ENCODE data around the gene SPTB.
"Not testable (repeated sequence)": the region's sequence is repeated elsewhere in the genome, so short reads cannot be mapped to it uniquely, and the experiment has no call there.

SPTB gene

GRCh38 chr14:64920465-64920864 lies 40.8 kb upstream of the SPTB start:
- no peak overlapping the region for H3K4me3 ChIP-seq (ENCODE audit: low read depth, low read length)
- TF ChIP-seq CTCF (IDR thresholded peaks at IDR 0.05; ENCODE audit: borderline replicate concordance, insufficient read depth, low read depth, low read length) = no peak

DNA sequence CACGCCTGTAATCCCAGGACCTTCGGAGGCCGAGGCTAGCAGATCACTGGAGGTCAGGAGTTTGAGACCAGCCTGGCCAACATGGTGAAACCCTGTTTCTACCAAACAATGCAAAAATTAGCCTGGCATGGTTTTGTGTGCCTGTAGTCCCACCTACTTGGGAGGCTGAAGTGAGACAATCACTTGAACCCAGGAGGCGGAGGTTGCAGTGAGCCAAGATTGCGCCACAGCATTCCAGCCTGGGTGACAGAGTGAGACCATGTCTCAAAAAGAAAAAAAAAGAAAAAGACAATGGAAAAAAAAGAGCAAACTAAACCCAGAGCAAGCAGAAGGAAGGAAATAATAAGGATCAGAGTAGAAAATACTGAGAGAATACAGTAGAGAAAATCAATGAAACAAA lies 39.9 kb upstream of the SPTB start:
- H3K4me3 ChIP-seq (ENCODE audit: low read depth, low read length) = no peak overlapping the region

GRCh38 chr14:64919215-64919614 lies 39.5 kb upstream of the SPTB start:
- no peak overlapping the region for H3K4me3 ChIP-seq (ENCODE audit: low read depth, low read length)
- no peak for TF ChIP-seq CTCF (IDR thresholded peaks at IDR 0.05; ENCODE audit: borderline replicate concordance, insufficient read depth, low read depth, low read length)

More for the DNA sequence above, 39.9 kb upstream of the SPTB start:
- TF ChIP-seq CTCF (IDR thresholded peaks at IDR 0.05; ENCODE audit: borderline replicate concordance, insufficient read depth, low read depth, low read length) = no peak

DNA sequence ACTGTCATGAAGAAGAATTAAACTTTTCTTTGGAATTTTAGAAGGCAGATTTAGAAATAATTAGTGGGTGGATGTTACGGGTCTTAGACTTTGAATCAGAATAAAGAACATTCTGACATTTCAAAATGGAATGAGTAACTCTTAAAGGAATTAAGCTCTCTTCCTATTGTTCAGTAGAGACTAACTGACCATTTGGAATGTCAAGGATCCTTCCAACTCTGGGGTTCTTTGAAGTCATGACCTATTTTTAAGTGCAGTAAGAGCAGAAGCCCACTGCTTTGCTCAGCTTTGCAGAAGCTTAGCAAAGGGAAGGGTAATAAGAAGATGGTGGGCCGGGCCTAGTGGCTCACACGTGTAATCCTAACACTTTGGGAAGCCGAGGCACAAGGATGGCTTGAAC lies 38.5 kb upstream of the SPTB start:
- TF ChIP-seq CTCF (IDR thresholded peaks at IDR 0.05; ENCODE audit: borderline replicate concordance, insufficient read depth, low read depth, low read length) = no peak
- no peak overlapping the region for H3K4me3 ChIP-seq (ENCODE audit: low read depth, low read length)

DNA sequence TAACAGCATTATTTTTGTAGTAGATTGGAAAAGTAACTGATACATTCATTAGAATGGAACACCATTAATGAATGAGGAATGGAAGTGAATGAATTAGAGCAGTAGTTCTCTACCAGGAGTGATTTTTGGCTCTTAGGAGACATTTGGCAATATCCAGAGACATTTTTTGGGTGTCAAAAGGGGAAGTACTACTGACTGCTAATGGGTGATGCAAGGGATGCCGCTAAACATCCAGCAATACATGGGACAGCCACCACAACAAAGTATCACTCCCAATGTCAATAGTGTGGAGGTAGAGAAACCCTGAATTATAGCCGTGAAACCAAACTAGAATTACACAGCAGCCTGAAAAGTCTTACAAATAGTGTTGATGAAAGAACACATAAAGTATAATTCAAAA lies 36.1 kb upstream of the SPTB start:
- TF ChIP-seq CTCF (IDR thresholded peaks at IDR 0.05; ENCODE audit: borderline replicate concordance, insufficient read depth, low read depth, low read length) = no peak
- H3K4me3 ChIP-seq (ENCODE audit: low read depth, low read length) = no peak overlapping the region

DNA sequence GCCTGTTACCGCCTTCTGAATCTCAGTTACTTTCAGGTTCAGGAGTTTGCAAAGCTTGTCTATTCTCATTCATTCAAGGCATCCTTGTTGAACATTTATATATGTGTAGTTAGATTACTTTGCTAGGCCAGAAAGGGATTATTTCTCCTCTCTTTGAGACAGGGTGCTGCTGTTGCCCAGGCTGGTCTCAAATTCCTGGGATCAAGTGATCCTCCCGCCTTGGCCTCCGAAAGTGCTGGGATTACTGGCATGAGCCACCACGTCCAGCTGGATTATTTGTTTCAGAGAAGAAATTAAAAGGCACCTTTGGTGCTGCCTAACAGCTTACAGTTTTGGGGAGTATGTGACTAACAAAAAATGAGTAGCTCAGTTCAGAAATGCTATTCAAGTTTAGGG lies 35.3 kb upstream of the SPTB start:
- H3K4me3 ChIP-seq (ENCODE audit: low read depth, low read length) = peak overlapping the region; percentile 97
- TF ChIP-seq CTCF (IDR thresholded peaks at IDR 0.05; ENCODE audit: borderline replicate concordance, insufficient read depth, low read depth, low read length) = no peak

GRCh38 chr14:64914237-64915028 lies 34.7 kb upstream of the SPTB start, which contains the start of gene CHURC1:
Gene CHURC1, plus strand, starts transcription at chr14:64914455. Its CDS starts 41 bp downstream, at chr14:64914496.
- TF ChIP-seq CTCF (IDR thresholded peaks at IDR 0.05; ENCODE audit: borderline replicate concordance, insufficient read depth, low read depth, low read length) = no peak

DNA sequence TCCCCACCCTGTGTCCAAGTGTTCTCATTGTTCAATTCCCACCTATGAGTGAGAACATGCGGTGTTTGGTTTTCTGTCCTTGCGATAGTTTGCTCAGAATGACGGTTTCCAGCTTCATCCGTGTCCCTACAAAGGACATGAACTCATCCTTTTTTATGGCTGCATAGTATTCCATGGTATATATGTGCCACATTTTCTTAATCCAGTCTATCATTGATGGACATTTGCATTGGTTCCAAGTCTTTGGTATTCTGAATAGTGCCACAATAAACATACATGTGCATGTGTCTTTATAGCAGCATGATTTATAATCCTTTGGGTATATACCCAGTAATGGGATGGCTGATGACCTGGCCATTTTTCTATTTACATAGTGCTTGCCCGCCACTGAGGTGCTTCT lies 33.8 kb upstream of the SPTB start:
- H3K4me3 ChIP-seq (ENCODE audit: low read depth, low read length) = not testable (repeated sequence)

More at GRCh38 chr14:64914237-64915028, 34.7 kb upstream of the SPTB start, which contains the start of gene CHURC1:
- peak within 1 kb of the TSS; percentile 97 for H3K4me3 ChIP-seq (ENCODE audit: low read depth, low read length)

Data from GM12875 (cell line).